ENCODE data around the gene PLXNB2. TPM values are rescaled to one million over a fixed set of nuclear protein-coding genes. Genes with fewer than 3 reads are reported as not detected.

The PLXNB2 gene
- total RNA-seq, 1 experiment from 2014 or later = 236 TPM

GRCh38 chr22:50260801-50261614, 46.4 kb downstream of the PLXNB2 start (continued):
- TF ChIP-seq CBX3 (IDR thresholded peaks at IDR 0.05; ENCODE audit: low read depth) (no peak), POLR2A (IDR thresholded peaks at IDR 0.05; ENCODE audit: borderline replicate concordance, extremely low read depth, insufficient read depth, insufficient read length) (no peak), REST (IDR thresholded peaks at IDR 0.05; ENCODE audit: low read depth) (no peak), CTCF (IDR thresholded peaks at IDR 0.05 in 2 of 3, conservative IDR thresholded peaks at IDR 0.05 in 1 of 3; ENCODE audit: borderline replicate concordance in 1 of 3, insufficient read depth in 1 of 3, low read depth in 2 of 3, low read length in 2 of 3) (no peak), ZNF274 (IDR thresholded peaks at IDR 0.05; ENCODE audit: low read depth, low read length) (no peak), SIN3A (IDR thresholded peaks at IDR 0.05; ENCODE audit: low read depth) (no peak), TCF7L2 (IDR thresholded peaks at IDR 0.05; ENCODE audit: borderline replicate concordance, extremely low read depth, insufficient read depth, insufficient read length) (no peak)
